HUDEP-2 (cell line): ENCODE data around the gene FAM217A.

Experiments used
- DNase-seq, 76 experiments: peaks; one replicate each; lab custom pipeline; 2025; ENCODE audit not compliant: unreplicated experiment in 76 of 76; lab: John Stamatoyannopoulos, UW

Gene FAM217A

DNA sequence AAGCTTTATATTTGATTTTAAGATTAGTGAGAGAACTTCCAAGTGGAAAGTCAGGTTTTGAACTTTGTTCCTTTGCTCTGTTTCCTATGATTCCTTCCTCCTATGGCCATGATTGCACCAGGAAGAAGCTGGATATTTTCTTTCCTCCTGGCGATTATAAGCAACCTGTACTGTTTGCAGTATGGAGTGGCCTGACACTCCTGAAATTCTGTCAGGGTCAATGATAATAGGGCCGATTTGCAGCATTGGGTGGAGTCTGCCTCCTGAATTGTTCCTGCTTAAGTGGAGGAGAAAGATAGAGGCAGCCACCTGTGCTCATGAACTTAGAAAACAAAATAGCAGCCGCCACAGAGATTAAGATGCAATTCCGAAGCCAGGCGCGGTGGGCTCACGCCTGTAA, 9.8 kb upstream of the FAM217A start:
- DNase-seq: no peak

DNA sequence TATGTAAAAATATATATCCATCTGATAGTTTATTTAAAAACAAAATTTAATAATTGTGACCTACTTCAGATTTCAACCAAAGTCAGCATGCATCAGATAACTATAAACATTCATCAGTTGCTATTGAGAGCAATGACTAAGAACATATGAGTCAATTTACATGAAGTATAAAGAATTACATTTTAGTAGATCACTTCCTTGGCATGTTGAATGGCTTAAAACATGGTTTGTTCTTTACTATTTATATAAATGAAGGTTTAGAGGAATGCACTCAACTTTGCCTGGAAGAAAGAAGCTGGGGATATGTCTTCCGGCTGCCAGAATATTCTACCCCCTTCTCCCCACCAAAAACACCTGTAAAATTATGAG, 6.4 kb upstream of the FAM217A start:
- no peak for DNase-seq

DNA sequence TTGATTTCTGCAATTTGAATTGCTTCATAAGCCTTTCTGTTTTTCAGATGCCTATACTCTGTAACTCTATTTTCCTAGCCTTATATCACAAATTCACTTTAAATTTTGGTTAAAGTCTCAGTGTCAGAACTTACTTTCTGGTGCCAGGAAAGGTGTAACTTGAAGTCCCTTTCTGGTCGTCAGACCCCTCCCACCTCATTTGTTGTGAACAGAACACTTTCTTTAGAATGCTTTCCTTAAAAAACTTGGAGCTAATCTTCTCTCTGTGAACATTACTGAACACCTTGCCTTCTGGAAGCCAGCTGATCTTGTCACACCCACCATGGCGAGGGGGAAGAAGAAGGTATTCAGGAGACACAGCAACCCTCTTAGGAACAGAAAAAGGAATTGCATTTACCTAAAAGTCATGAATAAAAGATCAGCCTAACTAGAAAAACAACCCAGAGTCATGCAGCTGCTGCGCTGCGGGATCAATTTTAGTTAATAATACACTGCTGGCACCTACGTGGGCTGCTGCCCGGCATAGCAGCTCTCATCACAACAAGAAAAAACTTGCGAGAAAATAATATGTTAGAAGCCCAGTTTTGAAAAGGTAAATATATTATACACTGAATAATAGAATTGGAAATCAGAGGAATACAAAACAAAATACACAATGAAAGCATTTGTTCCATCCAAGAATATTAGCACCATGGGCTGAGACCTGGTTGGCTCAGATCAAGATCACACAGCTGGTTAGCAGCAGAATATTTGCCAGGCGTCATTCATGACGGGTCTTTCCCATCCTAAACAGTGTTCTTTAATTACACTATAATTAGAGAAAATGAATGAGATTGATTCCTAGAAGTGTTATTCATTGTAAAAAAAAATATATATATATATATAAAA, 5.8 kb upstream of the FAM217A start:
- DNase-seq: no peak

DNA sequence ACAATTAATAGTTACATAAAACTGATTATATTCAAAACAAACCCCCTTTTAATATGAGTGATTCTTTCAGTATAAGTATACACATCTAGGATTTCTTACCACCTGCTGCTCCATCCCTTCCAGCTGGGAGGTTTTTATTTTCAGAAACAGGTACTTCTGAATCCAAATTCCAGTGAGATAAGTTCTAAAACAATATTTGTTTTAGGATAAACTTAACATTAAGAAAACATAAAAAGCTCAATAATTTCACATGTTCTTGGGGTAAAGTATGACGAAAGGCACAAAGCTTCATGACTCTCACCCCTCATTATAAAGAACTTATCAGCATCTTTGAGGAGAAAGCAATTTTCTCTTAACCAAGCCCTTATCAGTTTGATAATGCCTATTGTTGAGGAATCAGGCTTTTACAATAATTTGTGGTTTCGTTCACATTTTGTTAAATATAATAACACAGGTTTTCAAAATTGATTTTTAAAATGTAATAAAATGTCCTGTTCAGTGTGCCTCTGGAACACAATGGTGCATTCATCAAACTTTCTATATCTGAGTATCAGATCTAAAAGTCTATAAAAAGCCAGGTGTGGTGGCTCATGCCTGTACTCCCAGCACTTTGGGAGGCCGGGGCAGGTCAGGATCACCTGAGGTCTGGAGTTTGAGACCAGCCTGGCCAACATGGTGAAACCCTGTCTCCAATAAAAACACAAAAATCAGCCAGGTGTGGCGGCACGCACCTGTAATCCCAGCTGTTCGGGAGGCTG, 4.3 kb downstream of the FAM217A start:
- DNase-seq: no peak

DNA sequence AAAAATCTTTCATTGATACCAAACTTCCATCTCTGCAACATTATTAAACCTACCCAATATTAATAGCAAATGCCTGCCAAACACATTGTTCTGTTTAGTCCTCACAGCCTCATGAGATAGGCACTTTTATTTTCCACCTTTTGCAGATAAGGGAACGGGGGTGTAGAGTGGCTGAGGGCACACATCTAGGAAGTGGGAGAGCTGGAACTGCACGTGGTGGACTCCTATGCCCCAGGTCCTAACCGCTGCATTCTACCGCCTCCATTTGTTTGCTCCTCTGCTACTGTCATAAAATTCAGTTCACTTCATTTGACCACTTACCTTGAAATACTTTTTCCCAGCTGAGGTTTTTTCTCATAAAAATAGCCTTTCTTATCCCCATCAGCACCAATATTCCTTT, 7.6 kb downstream of the FAM217A start:
- DNase-seq: no peak

DNA sequence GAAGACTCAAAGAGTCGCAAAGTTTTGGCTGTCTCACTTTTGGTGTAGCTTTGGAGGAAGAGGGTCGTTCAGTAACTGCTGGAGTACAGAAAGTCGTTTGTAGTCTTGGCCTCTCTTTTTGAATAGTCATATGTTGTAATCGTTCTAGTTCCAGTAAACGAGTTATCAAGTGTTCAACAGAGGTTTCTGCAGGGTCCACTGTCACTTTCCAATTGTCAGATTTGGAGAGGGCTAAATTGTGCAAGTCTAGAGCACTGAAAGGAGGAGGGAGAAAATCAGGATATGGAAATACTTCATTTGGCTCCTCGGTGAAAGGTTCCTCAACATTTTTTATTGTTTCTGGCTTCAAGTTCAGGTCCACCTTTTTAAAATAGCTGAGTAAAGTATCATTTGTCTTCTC, 9.7 kb downstream of the FAM217A start:
- DNase-seq: no peak

DNA sequence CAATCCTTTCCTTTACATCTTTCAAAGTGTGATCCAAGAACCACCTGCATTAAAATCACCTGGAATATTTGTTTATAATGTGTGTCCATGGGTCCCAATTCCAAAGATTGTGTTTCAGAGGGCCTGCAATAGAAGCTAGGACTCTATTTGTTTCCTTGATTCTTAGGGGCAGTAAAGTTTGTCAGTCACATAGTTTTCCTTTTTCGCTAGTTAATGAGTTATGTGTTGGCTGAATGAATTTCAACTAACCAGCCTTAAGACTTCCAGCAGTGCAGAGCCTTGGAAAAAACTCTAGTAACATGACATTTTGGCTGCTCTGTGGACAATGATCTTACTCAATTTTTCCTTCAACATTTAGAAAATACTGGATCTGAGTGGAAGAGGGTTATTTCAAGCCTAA, 11.3 kb downstream of the FAM217A start:
- no peak for DNase-seq

DNA sequence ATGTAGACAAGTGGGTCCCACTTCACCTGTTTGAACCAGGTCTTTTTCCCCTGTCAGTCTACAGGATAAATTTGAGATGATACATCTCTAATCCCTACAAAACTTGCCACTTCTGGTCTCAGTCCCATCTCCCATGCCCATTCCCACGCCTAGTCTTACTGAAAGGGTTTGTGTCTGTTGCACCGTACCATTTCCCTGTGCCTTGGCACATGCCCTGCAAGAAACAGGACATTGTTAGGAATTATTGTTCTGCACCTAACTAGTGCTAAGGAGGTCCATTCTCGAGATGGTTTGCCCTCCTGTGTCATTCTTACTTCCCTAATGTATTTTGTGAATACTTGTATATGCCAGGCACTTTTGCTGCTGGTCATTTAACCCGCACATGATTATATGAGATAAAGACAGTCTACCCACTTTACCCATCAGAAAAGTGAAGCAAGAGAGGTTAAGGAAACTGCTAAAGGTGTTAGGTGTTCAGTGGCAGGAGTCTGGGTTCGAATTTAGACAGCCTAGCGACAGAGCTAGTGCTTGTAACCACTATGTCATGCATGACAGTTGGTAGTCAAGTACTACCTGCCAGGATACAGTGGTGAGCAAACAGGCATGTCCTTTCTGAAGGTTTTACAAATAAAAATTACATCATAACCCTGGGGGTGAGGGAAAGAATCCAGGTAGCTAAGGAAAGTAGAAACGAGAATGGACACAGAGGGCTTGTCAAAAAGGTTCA, 12.7 kb downstream of the FAM217A start:
- no peak for DNase-seq

DNA sequence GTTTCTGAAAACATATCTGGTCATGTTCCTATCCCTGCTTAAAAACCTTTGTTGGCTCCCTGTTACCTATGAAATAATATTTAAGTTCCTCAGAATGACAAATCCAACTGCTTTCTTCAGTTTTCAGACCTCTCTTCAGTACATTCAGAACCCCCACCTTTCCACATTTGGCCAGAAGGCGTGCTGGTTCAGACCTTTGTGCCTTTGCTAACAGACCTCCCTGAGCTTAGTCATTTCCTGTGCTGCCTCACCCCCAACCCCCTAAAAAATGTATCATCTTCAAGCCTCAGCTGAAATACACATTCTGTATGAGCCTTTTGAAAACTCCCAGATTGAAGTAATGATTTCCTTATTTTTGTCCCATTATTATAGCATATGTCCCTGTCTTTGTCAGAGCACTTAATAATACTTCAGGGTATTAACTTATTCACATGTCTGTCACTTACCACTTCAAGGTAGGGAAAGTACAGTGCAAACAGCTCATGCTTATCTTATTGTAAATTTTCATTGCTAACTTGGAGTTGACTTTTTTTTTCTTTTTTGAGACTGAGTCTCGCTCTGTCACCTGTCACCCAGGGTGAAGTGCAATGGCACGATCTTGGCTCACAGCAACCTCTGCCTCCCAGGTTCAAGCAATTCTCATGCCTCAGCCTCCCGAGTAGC, 19.7 kb downstream of the FAM217A start:
- DNase-seq: peak in 5 of 76 experiments; percentile 12 to 26 (median 20)

DNA sequence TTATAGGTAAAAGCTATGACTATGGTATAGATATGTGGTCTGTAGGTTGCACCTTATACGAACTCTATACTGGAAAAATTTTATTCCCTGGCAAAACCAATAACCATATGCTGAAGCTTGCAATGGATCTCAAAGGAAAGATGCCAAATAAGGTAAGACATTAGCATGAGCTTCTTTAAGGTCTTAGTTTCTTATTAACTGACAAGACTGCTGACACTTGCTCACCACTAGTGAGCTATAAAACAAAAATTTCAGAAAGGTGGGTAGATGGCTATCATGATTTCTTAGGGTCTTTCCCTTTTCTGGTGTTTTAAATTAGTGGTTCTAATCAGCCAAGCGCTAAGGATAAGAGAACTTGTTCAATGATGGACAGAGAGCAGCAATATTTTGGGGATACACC, 21.9 kb downstream of the FAM217A start:
- no peak for DNase-seq

DNA sequence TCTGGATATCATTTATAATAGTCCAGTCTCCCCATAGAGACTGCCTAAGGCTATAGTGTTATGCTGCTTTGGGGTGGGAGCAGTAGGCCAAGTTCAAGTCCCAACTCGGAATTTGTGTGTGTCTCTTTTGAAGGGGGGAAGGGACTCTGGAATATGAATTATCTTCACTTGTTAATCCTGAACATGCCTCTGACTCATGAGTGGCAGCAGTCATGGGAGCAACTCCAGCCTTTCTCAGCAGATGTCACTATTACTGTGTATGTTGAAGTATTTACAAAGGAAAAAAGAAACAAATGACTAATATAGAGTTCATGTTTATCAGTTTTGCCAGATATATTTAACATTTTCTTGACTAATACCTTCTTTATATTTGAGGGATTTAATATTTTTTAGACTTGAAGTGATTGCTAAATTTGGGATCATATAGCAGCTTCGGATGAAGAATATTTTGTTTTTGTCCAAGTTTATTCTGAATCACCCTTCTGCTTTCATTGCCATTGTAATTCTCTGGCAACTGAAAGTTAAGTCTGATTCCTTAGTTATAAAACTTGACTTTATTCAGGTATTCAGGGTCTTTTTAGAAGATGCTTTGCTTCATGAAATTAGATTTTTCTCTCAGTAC, 23.4 kb downstream of the FAM217A start:
- DNase-seq: peak in 27 of 76 experiments; percentile 10 to 56 (median 30)

DNA sequence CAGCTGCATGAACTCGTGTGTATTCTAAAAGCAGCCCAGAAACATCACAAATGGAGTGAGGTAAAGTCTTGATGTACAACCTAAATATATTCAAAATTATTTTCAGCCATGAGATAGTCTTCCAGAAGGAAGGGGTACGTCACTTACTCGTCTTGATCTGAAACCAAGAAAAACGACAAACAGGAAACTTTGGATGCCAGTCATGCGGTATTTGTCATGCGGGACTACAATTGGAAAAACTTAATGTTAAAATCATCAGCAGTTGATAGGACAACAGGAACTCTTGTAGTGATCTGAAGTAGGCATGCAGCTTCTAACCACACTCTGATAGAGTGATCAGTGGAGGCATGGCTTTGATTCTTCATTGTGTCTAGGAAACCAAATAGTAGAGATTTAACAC, 29.7 kb downstream of the FAM217A start:
- DNase-seq: no peak

DNA sequence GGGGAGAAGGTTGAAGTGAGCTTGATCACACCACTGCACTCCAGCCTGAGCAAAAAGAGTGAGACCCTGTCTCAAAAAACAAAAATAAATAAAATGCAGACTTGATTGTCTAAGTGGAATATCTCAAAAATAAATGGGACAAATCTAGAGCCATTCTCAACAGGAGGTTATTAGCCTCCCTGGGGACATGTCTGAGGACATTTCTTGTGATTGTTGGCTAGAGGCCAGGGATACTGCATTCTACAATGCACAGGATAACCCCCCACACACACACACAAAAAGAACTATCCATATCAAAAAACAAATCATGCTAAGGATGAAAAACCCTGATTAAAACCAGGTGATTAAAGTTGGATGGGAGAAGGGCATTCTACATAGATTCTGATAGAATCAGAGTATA, 37.5 kb downstream of the FAM217A start:
- no peak for DNase-seq

DNA sequence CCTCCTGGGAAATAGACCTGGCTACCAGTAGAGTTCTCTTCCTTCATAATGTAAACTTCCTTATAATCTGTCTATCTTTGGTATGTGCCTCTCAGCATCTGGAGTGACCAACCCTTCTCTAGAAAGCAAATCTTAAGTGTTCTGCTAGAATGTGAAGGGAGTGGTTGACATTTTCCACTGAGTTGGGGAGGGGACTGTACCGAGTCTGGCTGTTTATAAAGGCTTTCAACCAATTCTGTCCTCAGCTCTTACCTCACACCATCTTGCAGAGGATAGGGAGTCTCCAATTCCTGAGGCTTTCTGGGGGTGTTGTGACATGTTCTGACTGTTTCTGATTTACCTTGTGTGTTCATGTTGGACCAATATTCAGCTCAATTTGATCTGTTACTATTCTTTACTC, 39.6 kb downstream of the FAM217A start:
- DNase-seq: no peak

DNA sequence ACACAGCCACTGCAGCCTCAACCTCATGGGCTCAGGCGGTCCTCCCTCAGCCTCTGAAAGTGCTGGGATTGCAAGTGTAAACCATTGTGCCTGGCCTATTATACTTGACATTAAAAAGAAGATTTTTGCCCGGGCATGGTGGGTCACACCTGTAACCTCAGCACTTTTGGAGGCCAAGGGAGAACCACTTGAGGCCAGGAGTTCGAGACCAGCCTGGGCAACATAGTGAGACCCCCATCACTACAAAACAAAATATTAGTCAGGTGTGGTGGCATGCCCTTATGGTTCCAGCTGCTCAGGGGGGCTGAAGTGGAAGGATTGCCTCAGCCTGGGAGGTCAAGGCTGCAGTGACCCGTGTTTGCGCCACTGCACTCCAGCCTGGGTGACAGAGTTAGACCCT, 42.4 kb downstream of the FAM217A start:
- no peak for DNase-seq

DNA sequence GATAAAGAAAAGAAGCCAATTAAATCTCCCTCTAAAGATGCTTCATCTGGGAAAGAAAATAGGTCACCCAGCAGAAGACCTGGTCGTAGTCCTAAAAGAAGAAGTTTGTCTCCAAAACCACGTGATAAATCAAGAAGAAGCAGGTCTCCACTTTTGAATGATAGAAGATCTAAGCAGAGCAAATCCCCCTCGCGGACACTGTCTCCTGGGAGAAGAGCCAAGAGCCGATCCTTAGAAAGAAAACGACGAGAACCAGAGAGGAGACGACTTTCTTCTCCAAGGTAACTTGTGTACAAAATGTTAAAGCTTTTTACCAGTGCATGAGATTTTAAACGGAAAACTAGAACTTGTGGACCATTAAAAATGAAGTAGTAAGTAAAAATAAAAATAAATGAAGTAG, 46.5 kb downstream of the FAM217A start:
- no peak for DNase-seq

DNA sequence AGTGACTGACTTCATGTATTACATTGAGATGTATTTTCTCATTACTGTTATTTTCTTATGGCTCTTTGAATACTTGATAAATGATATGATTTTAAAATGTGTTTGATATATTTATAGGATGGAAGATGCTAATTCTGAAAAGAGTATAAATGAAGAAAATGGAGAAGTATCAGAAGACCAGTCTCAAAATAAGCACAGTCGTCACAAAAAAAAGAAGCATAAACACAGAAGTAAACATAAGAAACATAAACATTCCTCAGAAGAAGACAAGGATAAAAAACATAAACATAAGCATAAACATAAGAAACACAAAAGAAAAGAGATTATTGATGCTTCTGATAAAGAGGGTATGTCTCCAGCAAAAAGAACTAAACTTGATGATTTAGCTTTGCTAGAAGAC, 47.5 kb downstream of the FAM217A start:
- no peak for DNase-seq

DNA sequence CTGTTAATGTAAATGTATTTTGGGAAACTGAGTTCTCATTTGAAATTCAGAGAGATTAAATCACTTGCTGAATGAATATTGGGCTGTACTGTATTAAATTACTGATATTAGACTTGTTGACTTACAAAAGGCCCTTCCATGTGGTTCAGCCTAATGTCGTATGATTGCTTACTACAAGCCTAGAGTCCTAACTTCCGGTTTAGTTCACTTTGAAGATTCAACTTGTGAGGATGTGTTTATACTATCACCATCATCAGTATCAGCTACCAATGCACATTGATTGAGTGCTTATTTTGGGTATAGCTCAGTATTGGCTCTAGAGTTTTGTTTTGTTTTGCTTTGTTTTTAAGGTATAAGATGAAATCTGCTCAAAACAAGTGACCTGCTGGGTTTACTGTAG, 48.3 kb downstream of the FAM217A start:
- DNase-seq: no peak

DNA sequence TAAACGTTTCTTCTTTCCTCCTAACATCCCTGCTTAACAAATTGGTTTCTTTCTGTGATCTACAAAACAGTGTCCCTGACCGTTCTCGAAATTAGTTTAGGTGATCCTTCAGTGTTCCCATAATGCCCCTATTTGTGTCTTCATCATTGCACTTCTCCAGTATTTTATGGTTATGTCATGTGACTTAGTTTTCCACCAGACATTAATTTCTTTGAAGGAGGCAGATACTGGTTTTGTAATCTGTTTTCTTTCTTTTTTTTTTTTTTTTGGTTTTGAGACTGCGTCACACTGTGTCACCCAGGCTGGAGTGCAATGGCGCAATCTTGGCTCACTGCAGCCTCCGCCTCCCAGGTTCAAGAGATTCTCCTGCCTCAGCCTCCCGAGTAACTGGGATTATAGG, 49.2 kb downstream of the FAM217A start:
- no peak for DNase-seq

DNA sequence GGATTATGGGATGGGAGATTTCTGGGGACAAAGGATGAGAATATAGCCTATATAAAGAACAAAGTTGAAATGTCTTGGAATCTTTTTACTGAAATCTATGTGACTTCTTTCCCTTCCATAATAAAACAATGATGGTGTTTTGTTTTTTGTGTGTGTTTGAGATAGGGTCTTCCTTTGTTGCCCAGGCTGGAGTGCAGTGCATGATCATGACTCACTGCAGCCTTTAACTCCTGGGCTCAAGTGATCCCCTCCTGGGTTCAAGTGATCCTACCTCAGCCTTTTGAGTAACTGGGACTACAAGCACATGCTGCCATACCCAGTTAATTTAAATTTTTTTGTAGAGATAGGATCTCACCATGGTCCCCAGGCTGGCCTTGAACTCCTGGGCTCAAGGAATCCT, 50.9 kb downstream of the FAM217A start:
- no peak for DNase-seq

DNA sequence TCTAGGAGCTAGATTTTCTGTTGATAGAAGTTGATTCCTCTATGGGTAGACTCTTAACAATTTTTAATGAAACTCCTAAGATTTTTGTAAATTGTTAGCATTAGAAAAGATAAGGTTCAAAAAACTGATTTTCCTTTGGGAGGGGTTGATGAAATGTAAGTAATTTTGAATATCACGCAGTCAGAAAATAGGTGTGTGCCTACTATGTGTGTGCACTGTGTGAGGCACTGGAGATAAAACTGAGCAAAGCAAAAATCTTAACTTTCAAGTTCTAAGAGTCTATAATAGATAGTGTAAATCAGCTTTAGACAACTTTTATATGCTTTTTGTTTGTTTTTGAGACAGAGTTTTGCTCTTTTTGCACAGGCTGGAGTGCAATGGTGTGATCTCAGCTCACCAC, 53.3 kb downstream of the FAM217A start:
- no peak for DNase-seq
